H1 (cell line): ENCODE measurements around the gene PSMD6. TPM values are rescaled to one million over a fixed set of nuclear protein-coding genes. Genes with fewer than 3 reads are reported as not detected.

Source experiments
- CTCF ChIA-PET: fragments of 300-600 bp; sonication (Branson Sonifier 250); formaldehyde crosslinking; loops from one replicate; lab custom pipeline; 2021; ENCODE audit not compliant: partially characterized antibody; lab: Charles Lee
- POLR2A ChIA-PET: fragments of 300-600 bp; sonication (Branson Sonifier 250); formaldehyde crosslinking; loops from one replicate; lab custom pipeline; 2021; ENCODE audit warnings: inconsistent platforms; ENCODE audit not compliant: partially characterized antibody; lab: Charles Lee
- DNase-seq, 2 experiments: peaks; one replicate each; pipeline versions ENCODE4 v3.0.0 to v3.0.0-alpha.2; 2010 to 2022; ENCODE audit warnings: low spot score in 2 of 2, low read depth in 1 of 2, mixed read lengths in 1 of 2
- FAIRE-seq: peaks from 2 replicates; lab custom pipeline; 2011; peaks lifted over from hg19 to GRCh38; lab: Jason Lieb, UNC
- H2AFZ ChIP-seq: 2 replicates; pipeline ENCODE4 v1.8.1; 2012; ENCODE audit warnings: low read length, inconsistent platforms
- H2AK5ac ChIP-seq: 2 replicates; pipeline ENCODE4 v1.6.1; 2013; ENCODE audit warnings: low read depth, low read length
- H2BK120ac ChIP-seq: replicated peaks from 2 replicates; pipeline ENCODE3; 2013; ENCODE audit warnings: low read depth, low read length, inconsistent platforms
- H2BK12ac ChIP-seq: 2 replicates; pipeline ENCODE4 v1.6.1; 2013; ENCODE audit warnings: low read depth, low read length
- H2BK15ac ChIP-seq: 2 replicates; pipeline ENCODE4 v1.6.1; 2013; ENCODE audit warnings: low read length
- H2BK20ac ChIP-seq: 2 replicates; pipeline ENCODE4 v1.6.1; 2013; ENCODE audit warnings: low read length
- H2BK5ac ChIP-seq: 2 replicates; pipeline ENCODE4 v1.6.1; 2013; ENCODE audit warnings: low read depth, low read length
- H3K14ac ChIP-seq: 2 replicates; pipeline ENCODE4 v1.6.1; 2013; ENCODE audit warnings: inconsistent platforms; ENCODE audit not compliant: insufficient read length
- H3K18ac ChIP-seq: 2 replicates; pipeline ENCODE4 v1.6.1; 2013; ENCODE audit warnings: low read length; ENCODE audit errors: extremely low read depth
- H3K23ac ChIP-seq: 2 replicates; pipeline ENCODE4 v1.6.1; 2013; ENCODE audit warnings: inconsistent platforms; ENCODE audit not compliant: insufficient read length
- H3K23me2 ChIP-seq: 2 replicates; pipeline ENCODE4 v1.6.1; 2013; ENCODE audit warnings: low read depth, low read length
- H3K27ac ChIP-seq: 2 replicates; pipeline ENCODE4 v1.6.1; 2011; ENCODE audit warnings: low read depth, low read length, inconsistent platforms
- H3K27me3 ChIP-seq, 4 experiments: replicated peaks in 1 of 4; 1 replicate in 1 of 4; 2 replicates in 3 of 4; pipeline versions ENCODE4 v1.6.1 to v1.8.1; 2011 to 2013; ENCODE audit warnings: low read length in 3 of 4, mild to moderate bottlenecking in 3 of 4, inconsistent platforms in 2 of 4, mixed read lengths in 2 of 4, moderate library complexity in 1 of 4; ENCODE audit not compliant: control insufficient read depth in 3 of 4, insufficient read depth in 3 of 4; ENCODE audit errors: extremely low read depth in 1 of 4
- H3K36me3 ChIP-seq, 4 experiments: 2 replicates each; pipeline versions ENCODE4 v1.6.1 to v1.8.1; 2011 to 2013; ENCODE audit warnings: mild to moderate bottlenecking in 4 of 4, low read length in 3 of 4, moderate library complexity in 2 of 4, control low read depth in 1 of 4, inconsistent platforms in 1 of 4; ENCODE audit not compliant: insufficient read depth in 4 of 4, control insufficient read depth in 2 of 4
- H3K4ac ChIP-seq: replicated peaks from 2 replicates; pipeline ENCODE3; 2013; ENCODE audit warnings: low read length, low read depth, mixed read lengths, inconsistent platforms; ENCODE audit not compliant: insufficient read length
- H3K4me1 ChIP-seq, 4 experiments: replicated peaks in 1 of 4; 1 replicate in 1 of 4; 2 replicates in 3 of 4; pipeline versions ENCODE4 v1.6.1 to v1.8.1; 2011 to 2013; ENCODE audit warnings: low read length in 3 of 4, inconsistent platforms in 2 of 4, mixed read lengths in 1 of 4; ENCODE audit not compliant: insufficient read depth in 4 of 4, control insufficient read depth in 3 of 4
- H3K4me2 ChIP-seq, 2 experiments: 2 replicates each; pipeline versions ENCODE4 v1.6.1 to v1.8.1; 2011 to 2013; ENCODE audit warnings: low read depth in 2 of 2, low read length in 2 of 2, control low read depth in 1 of 2, inconsistent platforms in 1 of 2, mild to moderate bottlenecking in 1 of 2; ENCODE audit not compliant: insufficient read depth in 1 of 2
- H3K4me3 ChIP-seq, 4 experiments: fragments of 200-600, 300-600 bp in 1 of 4; sonication (generic), shearing (Covaris generic), sonication (Bioruptor Twin) in 1 of 4; 2 replicates each; pipeline versions ENCODE4 v1.5.1 to v1.8.1; 2011 to 2016; ENCODE audit warnings: low read length in 4 of 4, low read depth in 3 of 4, control low read depth in 2 of 4, inconsistent platforms in 2 of 4, mild to moderate bottlenecking in 2 of 4, mixed read lengths in 1 of 4, moderate library complexity in 1 of 4; ENCODE audit not compliant: insufficient read depth in 2 of 4; ENCODE audit errors: extremely low read depth in 1 of 4
- H3K56ac ChIP-seq: replicated peaks from 2 replicates; pipeline ENCODE3; 2013; ENCODE audit warnings: low read depth, mild to moderate bottlenecking, mixed read lengths, low read length, inconsistent platforms; ENCODE audit not compliant: insufficient read length
- H3K79me1 ChIP-seq: 2 replicates; pipeline ENCODE4 v1.6.1; 2013; ENCODE audit warnings: low read depth, low read length, control low read depth
- H3K79me2 ChIP-seq, 2 experiments: 2 replicates each; pipeline versions ENCODE4 v1.6.1 to v1.8.1; 2012 to 2013; ENCODE audit warnings: low read length in 2 of 2, mild to moderate bottlenecking in 2 of 2, inconsistent platforms in 1 of 2; ENCODE audit not compliant: insufficient read depth in 2 of 2, control insufficient read depth in 1 of 2
- H3K9ac ChIP-seq, 4 experiments: replicated peaks in 1 of 4; 1 replicate in 1 of 4; 2 replicates in 3 of 4; pipeline versions ENCODE4 v1.6.1 to v1.8.1; 2011 to 2013; ENCODE audit warnings: low read depth in 3 of 4, low read length in 3 of 4, control low read depth in 2 of 4, mild to moderate bottlenecking in 2 of 4, moderate library complexity in 2 of 4, inconsistent platforms in 1 of 4; ENCODE audit errors: extremely low read depth in 1 of 4
- H3K9me3 ChIP-seq, 2 experiments: 2 replicates each; pipeline versions ENCODE4 v1.6.1 to v1.8.1; 2012 to 2013; ENCODE audit warnings: mild to moderate bottlenecking in 2 of 2, moderate library complexity in 2 of 2, control low read depth in 1 of 2, inconsistent platforms in 1 of 2, low read depth in 1 of 2, low read length in 1 of 2, mixed read lengths in 1 of 2; ENCODE audit not compliant: insufficient read depth in 2 of 2
- H4K20me1 ChIP-seq, 2 experiments: replicated peaks in 1 of 2; 2 replicates each; pipeline versions ENCODE3 to v1.8.1; 2011 to 2013; ENCODE audit warnings: inconsistent platforms in 2 of 2, low read length in 2 of 2, mild to moderate bottlenecking in 1 of 2; ENCODE audit not compliant: insufficient read depth in 2 of 2, control insufficient read depth in 1 of 2
- H4K5ac ChIP-seq: 2 replicates; pipeline ENCODE4 v1.6.1; 2013; ENCODE audit warnings: low read length, low read depth, mixed read lengths, inconsistent platforms; ENCODE audit not compliant: insufficient read length
- H4K8ac ChIP-seq: 2 replicates; pipeline ENCODE4 v1.8.0; 2013; ENCODE audit warnings: mild to moderate bottlenecking, moderate library complexity, low read length, inconsistent platforms; ENCODE audit not compliant: insufficient read depth; ENCODE audit errors: extremely low read depth
- H4K91ac ChIP-seq: replicated peaks from 2 replicates; pipeline ENCODE3; 2013; ENCODE audit warnings: low read length, mixed read lengths, inconsistent platforms; ENCODE audit not compliant: insufficient read length
- ASH2L ChIP-seq: fragments of 200-600, 300-600 bp; sonication (generic); IDR thresholded peaks from one replicate; pipeline ENCODE4 v1.7.1; 2017; ENCODE audit warnings: low read length
- BRCA1 ChIP-seq: IDR thresholded peaks from 2 replicates; pipeline ENCODE4 v1.6.1; 2012; ENCODE audit warnings: low read depth, low read length, improper control_type of control experiment
- CREB1 ChIP-seq: IDR thresholded peaks from 2 replicates; pipeline ENCODE4 v1.6.1; 2012; ENCODE audit warnings: inconsistent platforms
- CTBP2 ChIP-seq: IDR thresholded peaks from 2 replicates; pipeline ENCODE4 v1.7.0; 2011; ENCODE audit warnings: borderline replicate concordance, mild to moderate bottlenecking, moderate library complexity, mixed read lengths, low read length; ENCODE audit not compliant: insufficient read depth, insufficient read length
- FOSL1 ChIP-seq: IDR thresholded peaks from 2 replicates; pipeline ENCODE4 v1.6.1; 2011; ENCODE audit warnings: mild to moderate bottlenecking, low read depth, low read length, moderate library complexity; ENCODE audit not compliant: insufficient read depth
- HDAC2 ChIP-seq, 2 experiments: fragments of 300-600 bp in 1 of 2; sonication (generic) in 1 of 2; IDR thresholded peaks; 2 replicates each; pipeline ENCODE4 v1.6.1; 2011 to 2012; ENCODE audit warnings: low read depth in 2 of 2, low read length in 2 of 2, mild to moderate bottlenecking in 2 of 2, moderate library complexity in 2 of 2, borderline replicate concordance in 1 of 2, inconsistent platforms in 1 of 2
- HDAC6 ChIP-seq: IDR thresholded peaks from one replicate; pipeline ENCODE4 v1.7.1; 2012; ENCODE audit warnings: low read depth, mild to moderate bottlenecking, inconsistent platforms, low read length, moderate library complexity
- KDM1A ChIP-seq: fragments of 200-600, 300-600 bp; sonication (generic); IDR thresholded peaks from 2 replicates; pipeline ENCODE4 v1.7.1; 2016; ENCODE audit warnings: mild to moderate bottlenecking, low read length, borderline replicate concordance
- POLR2A ChIP-seq, 2 experiments: IDR thresholded peaks; 1 replicate in 1 of 2; 2 replicates in 1 of 2; pipeline ENCODE4 v1.6.1; 2011; ENCODE audit warnings: low read depth in 2 of 2, low read length in 2 of 2, mild to moderate bottlenecking in 2 of 2; ENCODE audit errors: control extremely low read depth in 1 of 2
- RAD21 ChIP-seq, 2 experiments: IDR thresholded peaks in 1 of 2; conservative IDR thresholded peaks in 1 of 2; 2 replicates each; pipeline ENCODE4 v1.6.1; 2011; ENCODE audit warnings: low read depth in 2 of 2, low read length in 2 of 2, improper control_type of control experiment in 1 of 2, inconsistent platforms in 1 of 2, mild to moderate bottlenecking in 1 of 2, moderate library complexity in 1 of 2
- RBBP5 ChIP-seq: IDR thresholded peaks from 2 replicates; pipeline ENCODE4 v1.7.1; 2012; ENCODE audit warnings: low read depth, mild to moderate bottlenecking, inconsistent platforms, low read length, moderate library complexity, borderline replicate concordance
- SIN3A ChIP-seq, 2 experiments: IDR thresholded peaks in 1 of 2; conservative IDR thresholded peaks in 1 of 2; 2 replicates each; pipeline ENCODE4 v1.6.1; 2011 to 2012; ENCODE audit warnings: low read length in 2 of 2, improper control_type of control experiment in 1 of 2, low read depth in 1 of 2, mild to moderate bottlenecking in 1 of 2
- TCF12 ChIP-seq: IDR thresholded peaks from 2 replicates; pipeline ENCODE4 v1.6.1; 2011; ENCODE audit warnings: low read depth, mild to moderate bottlenecking, low read length
- YY1 ChIP-seq: IDR thresholded peaks from 2 replicates; pipeline ENCODE4 v1.6.1; 2011; ENCODE audit warnings: low read depth, mild to moderate bottlenecking, low read length
- WGBS, 2 experiments: shearing (Covaris generic) in 1 of 2; methylation state at CpG; one replicate each; pipeline versions ENCODE4 v1.1.6 to v1.1.7; 2013 to 2015; ENCODE audit warnings: low lambda C conversion rate in 2 of 2, mixed read lengths in 2 of 2, inconsistent platforms in 1 of 2, low coverage in 1 of 2, missing lambda C conversion rate in 1 of 2; ENCODE audit not compliant: insufficient replicate concordance in 2 of 2, insufficient coverage in 1 of 2, insufficient read length in 1 of 2; ENCODE audit errors: extremely low coverage in 1 of 2, missing lambda C conversion rate in 1 of 2; 5-methylcytosine and 5-hydroxymethylcytosine counted together
- polyA plus RNA-seq, 7 experiments: library from polyadenylated mRNA; depleted of rRNA in 3 of 7; stranded (reverse) in 5 of 7; unstranded in 2 of 7; fragments of >200 nt in 5 of 7; fragments of 200-250 nt in 2 of 7; gene quantifications; 1 replicate in 5 of 7; 2 replicates in 1 of 7; 4 replicates in 1 of 7; pipeline versions ENCODE4 v1.2.1 to v1.2.3, GENCODE V29; 2011 to 2013; ENCODE audit warnings: missing spikeins in 2 of 7, mixed read lengths in 2 of 7
- total RNA-seq: library from RNA; stranded (reverse); fragmentation: NEBNext Ultra II Directional; extraction: Animal tissue kit (Norgen Biotek cat#: 25700); gene quantifications from 2 replicates; pipeline ENCODE4 v1.2.1, GENCODE V29; 2021

PSMD6 gene
- total and polyA plus RNA-seq, 2 of the 8 experiments (the other 6 are each of a cell fraction or from before 2014, with no cell fraction given): 43.7 to 104 TPM

DNA sequence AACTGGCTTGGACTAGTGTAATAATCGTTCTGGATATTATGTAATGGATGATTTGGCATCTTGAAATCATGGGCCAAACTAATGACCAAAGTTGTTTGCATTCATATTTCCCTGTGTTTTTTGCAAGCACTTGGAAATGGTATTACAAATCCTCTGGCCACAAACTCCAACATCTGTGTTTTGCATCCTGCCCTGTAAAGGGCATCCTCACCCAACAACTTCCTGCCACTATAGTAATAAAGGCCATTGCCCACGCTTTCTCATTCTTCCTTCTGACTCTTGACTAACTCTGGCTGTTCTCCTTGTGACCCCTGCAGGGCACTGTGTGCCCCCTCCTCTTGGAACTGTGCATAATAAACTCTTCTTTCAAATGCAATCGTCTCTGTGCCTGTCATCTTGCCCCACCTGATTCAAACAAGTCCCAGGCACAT, 25.4 kb upstream of the PSMD6 start:
- no peak for FAIRE-seq
- no peak for TF ChIP-seq FOSL1
- TF ChIP-seq HDAC6: no peak
- TF ChIP-seq CREB1: no peak
- no peak for TF ChIP-seq CTBP2
- TF ChIP-seq TCF12: no peak
- no peak for TF ChIP-seq SIN3A (conservative IDR thresholded peaks at IDR 0.05 in 1 of 2, IDR thresholded peaks at IDR 0.05 in 1 of 2; ENCODE audit: low read depth in 1 of 2, low read length in 2 of 2)
- no peak for TF ChIP-seq POLR2A (IDR thresholded peaks at IDR 0.05; ENCODE audit: control extremely low read depth in 1 of 2, low read depth in 2 of 2, low read length in 2 of 2)
- TF ChIP-seq HDAC2 (IDR thresholded peaks at IDR 0.05; ENCODE audit: borderline replicate concordance in 1 of 2, low read depth in 2 of 2, low read length in 2 of 2): no peak
- no peak for TF ChIP-seq RAD21 (IDR thresholded peaks at IDR 0.05 in 1 of 2, conservative IDR thresholded peaks at IDR 0.05 in 1 of 2; ENCODE audit: low read depth in 2 of 2, low read length in 2 of 2)
- TF ChIP-seq ASH2L: no peak
- TF ChIP-seq YY1: no peak
- TF ChIP-seq KDM1A: no peak
- no peak for TF ChIP-seq BRCA1
- no peak for TF ChIP-seq RBBP5

More for the DNA sequence above, 25.4 kb upstream of the PSMD6 start:
- no peak overlapping the region for H3K4me3 ChIP-seq
- no peak overlapping the region for H4K8ac ChIP-seq
- 53% methylated on average over 3 of the region's 3 CpGs; no CpG with 5 or more reads in 1 of the 2 experiments for WGBS, 2 experiments
- H4K5ac ChIP-seq: no peak overlapping the region
- no peak overlapping the region for H3K9ac ChIP-seq
- H2BK15ac ChIP-seq: no peak overlapping the region
- no peak overlapping the region for H2AFZ ChIP-seq
- H4K91ac ChIP-seq: no peak overlapping the region
- peak overlapping the region in 1 of 2 experiments; percentile 4; a peak in 3 of 4 replicates for H3K4me2 ChIP-seq
- H3K4ac ChIP-seq: no peak overlapping the region
- H3K14ac ChIP-seq: no peak overlapping the region
- H2BK12ac ChIP-seq: no peak overlapping the region
- H3K79me2 ChIP-seq: no peaks in the 10 kb centered on the region
- H3K18ac ChIP-seq: no peak overlapping the region
- H3K79me1 ChIP-seq: no peaks in the 10 kb centered on the region
- no peak overlapping the region for H2BK20ac ChIP-seq
- ChIA-PET CTCF (interaction anchor here (1.2 to 1.8 kb wide), 4 partner anchors 13 to 435 kb away, joined by 3 to 4 read pairs (median 4); no protein-coding TSS in a partner anchor), POLR2A (no interaction called here)
- no peaks in the 10 kb centered on the region for H4K20me1 ChIP-seq
- H2BK5ac ChIP-seq: no peak overlapping the region; the same call in 1 of the 2 replicates
- H2BK120ac ChIP-seq: no peak overlapping the region
- peaks cover 3 to 23% (median 17%) of the 10 kb centered on the region in 4 experiments; a peak in 6 of 7 replicates for H3K4me1 ChIP-seq
- no peak overlapping the region for H3K23ac ChIP-seq
- DNase-seq: no peak
- H3K9me3 ChIP-seq: no peaks in the 10 kb centered on the region
- no peaks in the 10 kb centered on the region for H3K36me3 ChIP-seq
- H3K23me2 ChIP-seq: no peaks in the 10 kb centered on the region
- no peak overlapping the region for H2AK5ac ChIP-seq
- H3K56ac ChIP-seq: no peak overlapping the region
- no peaks in the 10 kb centered on the region for H3K27me3 ChIP-seq
- H3K27ac ChIP-seq: no peak overlapping the region
